HuH-7.5 (cell line): ENCODE data around the gene MATN1.
A peak's percentile ranks its signal among the peaks of the same experiment; 100 is the strongest.

Experiments
- DNase-seq: peaks from one replicate; pipeline ENCODE4 v3.0.0; 2011; ENCODE audit warnings: low spot score

MATN1 gene

DNA sequence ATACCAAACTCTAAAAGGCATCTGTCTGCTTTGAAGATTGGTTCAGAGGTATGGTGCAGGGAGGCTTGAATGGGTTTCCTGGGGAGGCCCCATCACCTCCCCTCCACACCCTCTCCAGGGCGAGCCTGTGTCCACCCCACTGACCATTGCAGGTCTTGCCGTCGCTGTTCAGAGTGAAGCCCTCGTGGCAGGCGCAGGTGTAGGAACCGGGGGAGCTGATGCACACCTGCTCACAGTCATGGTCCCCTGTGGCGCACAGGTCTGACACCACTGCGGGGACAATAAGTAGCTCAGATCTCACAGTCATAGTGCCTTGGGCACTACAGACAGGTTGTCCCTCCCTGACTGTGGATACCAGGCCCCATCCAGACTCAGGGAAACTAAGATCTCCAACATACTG, 6.7 kb downstream of the MATN1 start:
- no peak for DNase-seq

DNA sequence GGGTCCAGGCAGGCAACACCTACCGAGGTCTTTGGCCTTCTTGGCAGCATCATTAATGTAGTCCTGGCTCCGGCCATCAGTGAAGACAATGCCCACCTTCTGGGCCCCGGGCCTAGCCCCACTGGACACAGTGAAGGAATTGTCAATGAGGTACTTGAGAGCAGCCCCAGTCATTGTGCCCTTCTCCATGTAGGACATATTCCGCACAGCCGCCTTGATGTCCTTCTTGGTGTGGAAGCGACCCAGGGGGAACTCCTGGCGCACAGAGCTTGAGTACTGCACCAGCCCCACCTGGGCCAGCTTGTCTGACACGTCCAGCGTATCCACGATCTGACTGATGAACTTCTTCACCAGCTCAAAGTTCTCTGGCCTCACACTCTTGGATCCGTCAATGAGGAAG, 7.5 kb downstream of the MATN1 start:
- DNase-seq = no peak

DNA sequence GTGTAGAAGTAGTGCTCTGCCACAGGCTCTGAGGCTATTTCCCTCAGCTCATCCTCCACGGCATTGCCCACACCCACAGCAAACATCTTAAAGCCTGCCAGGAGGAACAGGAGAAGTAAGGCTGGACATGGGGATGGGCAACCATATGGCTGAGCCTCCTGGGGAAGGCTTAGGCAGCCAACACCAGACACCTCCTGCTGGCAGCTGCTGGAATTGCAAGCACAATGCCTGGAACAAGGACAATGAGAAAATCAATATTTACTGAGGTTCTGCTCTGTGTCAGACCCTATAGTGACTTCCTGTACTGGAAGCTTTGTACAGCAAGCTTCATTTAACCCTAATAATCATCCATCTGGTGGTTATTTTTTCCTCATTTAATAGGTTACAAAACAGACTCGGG, 8.2 kb downstream of the MATN1 start:
- DNase-seq = no peak

DNA sequence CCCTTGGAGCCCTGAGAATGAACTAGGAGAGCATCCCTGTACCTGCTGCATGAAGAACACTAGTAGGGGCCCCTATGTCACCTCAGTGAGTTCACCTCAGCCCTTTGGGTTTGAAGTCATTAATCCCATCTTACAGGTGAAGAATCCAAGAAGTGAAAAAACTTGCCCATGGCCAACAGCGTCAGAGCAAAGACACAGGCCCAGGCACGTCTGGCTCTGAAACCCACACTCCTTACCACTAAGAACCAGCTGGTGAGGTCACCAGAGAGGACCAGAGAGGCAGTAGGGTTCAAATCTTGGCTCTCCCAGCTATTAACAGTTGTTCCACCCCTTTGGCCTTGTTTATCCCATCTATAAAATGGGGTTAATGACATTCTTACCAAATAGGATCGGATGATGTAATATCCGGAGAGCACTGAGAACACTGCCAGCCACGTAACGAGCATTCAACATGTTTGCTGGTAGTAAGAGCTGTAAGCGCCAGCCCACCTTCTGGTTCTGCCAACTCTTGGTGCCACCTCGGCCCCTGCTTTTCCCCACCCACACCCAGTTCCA, 8.8 kb downstream of the MATN1 start:
- DNase-seq = no peak

DNA sequence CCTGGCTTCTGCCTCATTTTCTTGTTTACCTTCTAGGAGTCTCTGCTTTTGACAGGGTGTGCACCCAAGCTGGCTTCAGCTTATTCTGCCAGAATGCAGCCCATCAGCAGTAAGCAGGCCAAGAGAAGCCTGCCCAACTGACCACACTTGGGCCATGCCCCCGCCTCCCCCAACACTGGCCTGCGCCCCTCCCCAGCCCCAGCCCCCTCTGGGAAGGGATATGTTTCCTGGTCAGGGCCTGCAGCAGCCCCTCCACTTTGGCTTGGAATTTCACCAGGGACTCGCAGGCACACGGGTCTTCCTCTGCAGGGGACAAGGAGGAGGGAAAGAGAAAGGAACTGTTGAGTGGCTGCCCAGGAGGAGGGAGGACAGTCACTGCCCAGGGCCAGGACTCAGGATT, 9.4 kb downstream of the MATN1 start:
- DNase-seq = no peak

DNA sequence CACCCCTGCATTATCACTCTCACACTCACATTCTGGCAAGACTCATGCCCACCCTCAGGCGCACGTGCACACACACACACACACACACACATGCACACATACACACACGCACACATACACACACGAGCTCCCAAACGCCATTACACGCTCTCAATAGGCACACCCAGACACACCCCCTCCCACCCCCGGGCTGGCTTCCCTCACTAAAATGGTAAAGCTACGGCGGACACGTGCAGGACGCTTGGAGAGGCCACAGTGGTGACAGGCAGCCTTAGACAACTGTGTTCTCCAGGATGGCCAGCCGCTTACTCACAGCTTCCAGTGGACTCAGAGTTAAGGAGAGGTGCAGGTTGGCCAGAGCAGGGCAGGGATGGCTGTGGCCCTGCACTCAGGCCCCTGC, 10.1 kb downstream of the MATN1 start:
- no peak for DNase-seq

DNA sequence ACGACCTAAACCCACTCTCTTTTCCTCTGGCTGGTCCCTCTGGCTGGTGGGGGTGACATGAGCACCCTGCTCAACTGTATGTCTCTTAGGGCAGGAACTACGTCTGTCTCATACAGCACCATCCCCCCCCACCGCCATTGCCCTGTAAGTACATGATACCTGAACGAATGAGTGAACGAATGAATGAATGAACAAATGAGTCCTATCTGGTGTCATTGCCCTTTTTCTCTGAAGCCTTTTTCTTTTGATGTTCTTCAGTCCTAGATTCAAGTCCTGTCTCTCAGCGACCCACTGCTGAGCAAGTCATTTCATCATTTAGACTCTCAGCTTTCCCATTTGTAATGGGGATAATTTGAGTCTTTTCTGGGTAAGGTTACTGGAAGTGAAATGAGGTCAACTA, 10.8 kb downstream of the MATN1 start:
- DNase-seq = no peak

DNA sequence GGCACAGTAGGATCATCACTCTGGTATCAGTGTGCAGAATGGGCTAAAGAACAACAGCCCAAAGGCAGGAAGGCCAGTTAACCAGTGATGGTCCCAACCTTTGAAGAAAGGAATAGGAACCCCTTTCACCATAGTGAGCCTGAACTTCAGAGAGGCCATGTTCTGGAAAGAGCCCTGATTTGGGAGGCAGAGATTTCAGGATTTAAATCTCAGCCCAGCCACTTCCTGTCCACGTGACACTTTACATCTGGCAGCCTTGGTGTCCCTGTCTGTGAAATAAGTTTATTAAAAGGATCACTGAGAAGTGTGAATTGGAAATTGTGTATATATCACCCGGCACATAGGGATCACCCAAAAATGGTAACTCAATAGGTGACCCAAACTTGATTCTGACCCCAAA, 13.0 kb downstream of the MATN1 start:
- no peak for DNase-seq

DNA sequence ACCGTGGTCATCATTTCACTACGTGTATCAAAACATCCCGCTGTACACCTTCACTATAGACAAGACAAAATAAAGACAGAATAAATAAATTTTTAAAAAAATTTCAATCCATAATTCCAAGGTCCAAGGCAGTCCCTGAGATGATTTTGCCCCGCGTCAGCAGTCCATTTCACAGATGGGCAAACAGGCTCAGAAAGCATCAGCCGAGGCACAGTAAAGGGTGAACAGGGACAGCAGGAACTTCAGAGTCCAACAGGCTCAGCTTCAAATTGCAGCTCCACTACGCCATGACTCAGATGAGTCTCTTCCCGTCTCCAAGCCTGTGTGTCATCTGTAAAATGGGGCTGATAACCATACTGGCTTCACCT, 15.0 kb downstream of the MATN1 start:
- no peak for DNase-seq

DNA sequence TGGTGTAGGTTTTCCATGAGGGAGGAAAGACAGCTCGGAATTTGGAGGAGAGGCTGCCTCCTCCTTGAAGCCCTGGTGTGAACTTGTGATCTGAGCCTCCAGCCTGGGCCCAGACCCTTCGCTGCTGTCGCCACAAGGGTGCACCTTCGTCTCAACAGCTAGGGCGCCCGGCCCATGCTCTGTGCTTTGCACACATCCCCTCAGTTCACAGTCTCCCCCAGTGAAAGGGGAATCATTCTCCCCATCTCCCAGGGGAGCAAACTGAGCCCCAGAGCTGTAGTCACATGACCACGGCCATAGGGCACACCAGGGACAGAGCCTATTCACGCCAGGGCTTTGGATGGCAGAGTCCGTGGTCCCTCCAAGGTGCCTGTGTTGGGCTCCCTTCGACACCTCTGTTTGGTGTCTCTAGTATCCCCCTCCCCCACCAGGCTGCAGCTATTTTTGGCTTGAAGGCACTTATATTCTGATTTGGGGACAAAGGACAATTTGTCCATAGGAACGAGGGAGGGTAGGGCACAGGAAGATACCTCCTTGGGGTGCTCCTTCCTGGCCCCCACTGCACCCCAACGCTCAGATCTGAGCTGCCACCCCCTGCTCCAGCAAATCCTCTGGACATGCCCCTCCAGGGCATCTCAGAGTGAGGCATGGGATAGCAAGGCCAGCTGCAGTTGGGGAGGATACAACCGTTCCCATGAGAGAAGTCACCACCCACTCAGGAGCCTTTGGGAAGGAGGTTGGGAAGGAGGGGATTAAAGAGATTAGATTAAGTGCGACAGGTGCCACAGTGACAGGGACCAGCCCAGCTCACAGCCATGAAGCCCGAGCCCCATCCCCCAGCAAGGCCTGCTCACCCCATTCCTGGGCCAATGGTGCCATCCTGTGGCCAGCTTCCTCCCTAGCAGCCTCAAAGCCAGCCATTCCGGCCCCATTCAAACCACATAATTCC, 15.7 kb downstream of the MATN1 start:
- peak; percentile 80 for DNase-seq

DNA sequence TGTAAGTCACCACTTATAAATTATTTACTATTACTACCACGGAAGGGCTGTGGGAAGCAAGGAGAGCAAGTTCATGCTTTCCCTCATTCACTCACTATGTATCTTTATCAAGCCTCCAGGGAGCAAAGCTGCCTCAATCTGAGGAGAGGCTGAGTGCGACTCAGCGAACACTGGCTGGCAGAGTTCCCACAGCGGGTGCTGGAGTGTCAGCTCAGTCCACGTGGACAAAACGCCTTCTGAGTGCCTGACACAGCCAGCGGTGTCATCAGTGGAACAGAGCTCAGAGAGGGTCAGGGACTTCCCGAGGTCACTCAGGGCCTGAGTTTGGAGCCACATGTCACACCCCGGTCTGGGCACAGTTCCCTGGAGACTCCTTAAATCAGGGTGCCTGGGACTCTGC, 16.9 kb downstream of the MATN1 start:
- no peak for DNase-seq

DNA sequence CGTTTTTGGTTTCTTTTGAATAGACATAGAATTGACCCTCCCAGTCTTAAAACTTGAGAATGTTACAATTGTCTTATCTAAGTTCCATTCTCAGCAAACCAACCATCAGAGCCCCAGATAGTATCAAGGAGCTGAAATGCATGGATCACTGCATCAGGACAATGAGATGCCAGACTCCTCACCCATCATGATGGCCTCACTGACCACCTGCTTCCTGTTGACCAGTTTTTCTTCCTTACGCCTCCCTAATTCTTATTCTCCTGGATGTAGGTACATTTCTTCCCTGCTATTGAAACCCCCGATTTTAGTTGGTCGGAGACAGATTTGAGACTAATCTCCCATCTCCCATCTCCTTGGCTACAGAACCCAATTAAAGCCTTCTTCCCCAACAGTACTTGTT, 17.7 kb downstream of the MATN1 start:
- DNase-seq = no peak

DNA sequence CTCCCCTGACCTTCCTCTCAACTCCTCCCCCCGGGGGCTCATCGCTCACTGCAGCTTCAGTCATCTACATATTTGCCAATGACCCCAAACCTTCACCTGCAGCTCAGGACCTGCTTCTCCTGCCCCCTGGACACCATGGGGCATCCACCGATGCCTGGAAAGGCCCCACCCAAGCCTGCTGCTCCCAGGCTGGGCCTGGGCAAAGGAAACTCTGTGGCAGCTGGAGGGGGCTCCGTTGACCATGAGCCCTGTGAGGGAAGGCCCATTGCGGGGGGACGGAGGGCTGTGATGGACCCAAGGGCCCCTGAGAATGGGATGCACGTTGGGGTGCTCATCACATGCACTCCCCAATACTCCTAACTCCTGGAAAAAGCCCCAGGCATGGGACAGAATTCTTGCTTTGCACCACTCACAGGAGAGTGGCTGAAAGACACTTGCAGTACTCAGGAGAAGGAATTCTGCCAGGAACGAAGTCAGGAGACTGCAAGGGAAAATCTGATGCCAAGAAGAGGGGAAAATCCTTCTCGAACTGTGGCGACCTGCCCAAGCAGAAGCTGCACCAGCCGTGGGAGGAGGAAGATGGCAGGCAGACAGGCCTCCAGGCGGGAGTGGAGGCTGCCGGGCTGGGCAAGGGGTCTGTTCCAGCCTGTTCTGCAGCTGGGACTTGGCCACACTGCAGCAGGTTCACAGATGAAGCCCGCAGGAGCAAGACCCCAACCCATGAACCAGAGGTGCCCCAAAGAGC, 18.4 kb downstream of the MATN1 start:
- no peak for DNase-seq

DNA sequence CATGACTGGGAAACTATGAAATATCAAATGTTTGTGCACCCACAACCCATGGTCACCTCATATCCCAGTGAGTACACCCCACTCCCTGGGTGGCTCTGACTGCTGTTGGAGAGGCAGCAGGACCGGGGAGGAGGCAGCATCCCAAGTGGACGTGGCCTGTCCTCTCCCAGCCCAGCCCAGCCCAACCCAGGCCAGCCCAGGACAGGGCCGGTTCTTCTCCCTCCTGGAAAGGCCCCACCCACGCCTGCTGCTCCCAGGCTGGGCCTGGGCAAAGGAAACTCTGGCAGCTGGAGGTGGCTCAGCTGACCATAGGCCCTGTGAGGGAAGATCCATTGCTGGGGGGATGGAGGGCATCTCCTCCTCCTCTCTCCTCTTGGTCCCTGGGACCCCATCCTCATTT, 19.1 kb downstream of the MATN1 start:
- no peak for DNase-seq

DNA sequence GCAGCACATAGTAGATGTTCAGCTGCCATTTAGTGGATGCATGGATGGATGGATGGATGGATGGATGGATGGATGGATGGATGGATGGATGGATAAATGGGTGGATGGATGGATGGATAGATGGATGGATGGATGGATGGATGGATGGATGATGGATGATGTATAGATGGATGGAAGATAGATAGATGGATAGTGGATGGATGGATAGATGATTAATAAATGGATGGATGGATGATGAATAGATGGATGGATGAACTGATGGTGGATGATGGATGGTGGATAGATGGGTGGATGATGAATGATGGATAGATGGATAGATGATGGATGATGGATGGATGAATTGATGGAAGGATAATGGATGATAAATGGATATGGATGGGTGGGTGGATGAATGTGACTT, 20.6 kb downstream of the MATN1 start:
- DNase-seq = no peak

DNA sequence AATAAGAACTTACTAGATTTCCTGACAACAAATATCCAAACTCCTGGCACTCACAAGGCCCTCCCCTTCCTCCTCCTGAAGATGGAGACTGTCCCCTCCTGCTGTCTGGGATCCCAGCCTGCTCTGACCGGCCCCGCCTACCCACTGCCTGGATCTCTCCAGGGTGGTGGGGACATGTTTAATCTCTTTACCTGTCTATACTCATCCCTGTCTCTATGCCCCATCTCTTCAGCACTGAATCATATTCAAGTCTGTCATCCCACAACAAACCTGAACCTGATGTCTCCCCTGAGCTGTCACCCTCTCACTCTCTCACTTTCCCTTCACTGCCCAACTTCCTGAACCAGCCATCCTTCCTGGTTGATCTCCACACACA, 22.1 kb downstream of the MATN1 start:
- no peak for DNase-seq

DNA sequence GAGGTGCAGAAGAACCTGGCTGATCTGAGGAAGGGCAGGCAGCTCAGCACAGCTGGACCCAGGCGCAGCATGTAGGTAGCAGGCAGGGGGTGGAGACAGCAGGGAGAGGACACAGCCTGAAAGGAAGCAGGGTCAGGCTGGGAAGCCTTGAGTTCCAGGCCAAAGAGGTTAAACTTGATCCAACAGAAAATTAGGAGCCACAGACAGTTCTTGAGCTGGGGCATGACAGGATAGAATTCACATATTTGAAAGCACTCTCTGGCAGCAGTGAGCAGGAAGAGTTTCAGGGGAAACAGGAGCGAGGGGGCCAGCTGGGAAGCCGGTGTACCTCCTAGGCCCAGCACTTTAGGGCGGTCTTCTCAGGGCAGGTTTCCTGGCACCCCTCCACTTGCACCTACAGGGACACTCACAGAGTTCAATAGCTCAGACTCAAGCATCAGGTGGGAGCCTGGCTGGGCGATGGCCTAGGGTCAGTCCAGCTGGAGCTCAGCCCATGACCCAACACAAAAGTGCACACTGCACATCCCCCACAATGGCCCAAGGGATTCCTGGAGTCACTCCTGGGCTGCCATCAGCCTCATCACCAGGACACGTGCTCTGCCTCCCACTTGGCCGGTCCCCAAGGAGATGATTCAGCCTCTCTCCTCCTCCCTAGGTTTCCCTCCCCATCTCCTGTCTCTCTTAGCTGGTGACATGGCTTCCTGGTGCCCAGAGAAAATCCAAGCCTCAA, 22.7 kb downstream of the MATN1 start:
- DNase-seq = no peak

DNA sequence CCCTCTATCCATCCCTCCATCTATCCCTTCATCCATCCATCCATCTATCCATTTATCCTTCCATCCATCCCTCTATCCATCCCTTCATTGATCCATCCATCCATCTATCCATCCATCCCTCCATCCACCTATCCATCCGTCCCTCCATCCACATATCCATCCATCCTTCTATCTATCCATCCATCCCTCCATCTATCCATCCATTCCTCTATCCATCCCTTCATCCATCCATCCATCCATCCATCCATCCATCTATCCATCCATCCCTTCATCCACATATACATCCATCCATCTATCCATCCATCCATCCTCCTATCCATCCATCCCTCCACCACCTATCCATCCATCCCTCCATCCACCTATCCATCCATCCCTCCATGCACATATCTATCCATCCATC, 23.6 kb downstream of the MATN1 start:
- DNase-seq = no peak

DNA sequence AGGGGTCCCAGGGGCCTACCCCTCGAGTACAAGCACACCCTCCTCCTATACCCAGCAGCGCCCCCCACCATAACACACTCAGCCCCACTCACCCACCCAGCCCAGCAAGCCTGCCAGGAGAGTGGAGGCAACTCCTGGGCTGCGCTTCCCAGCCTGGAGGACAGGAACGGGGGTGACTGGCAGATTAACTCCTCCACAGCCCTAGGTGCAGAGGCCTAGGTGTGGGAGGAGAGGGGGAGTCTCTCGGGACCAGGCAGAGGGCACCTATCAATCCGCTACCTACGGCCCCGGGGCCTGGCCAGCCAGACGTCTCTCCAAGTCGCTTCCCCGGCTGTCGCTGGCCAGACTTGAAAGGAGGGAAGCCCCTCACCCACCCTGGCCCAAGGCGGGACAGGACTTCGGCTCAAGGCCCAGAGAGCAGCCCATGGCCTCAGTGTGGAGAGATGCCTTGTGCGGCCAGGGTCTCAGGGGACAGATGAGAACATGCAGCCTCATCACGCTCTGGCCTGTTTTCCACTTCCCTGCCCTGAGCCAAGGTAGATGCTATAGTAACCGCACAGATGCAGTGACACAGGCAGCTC, 24.9 kb downstream of the MATN1 start:
- no peak for DNase-seq

DNA sequence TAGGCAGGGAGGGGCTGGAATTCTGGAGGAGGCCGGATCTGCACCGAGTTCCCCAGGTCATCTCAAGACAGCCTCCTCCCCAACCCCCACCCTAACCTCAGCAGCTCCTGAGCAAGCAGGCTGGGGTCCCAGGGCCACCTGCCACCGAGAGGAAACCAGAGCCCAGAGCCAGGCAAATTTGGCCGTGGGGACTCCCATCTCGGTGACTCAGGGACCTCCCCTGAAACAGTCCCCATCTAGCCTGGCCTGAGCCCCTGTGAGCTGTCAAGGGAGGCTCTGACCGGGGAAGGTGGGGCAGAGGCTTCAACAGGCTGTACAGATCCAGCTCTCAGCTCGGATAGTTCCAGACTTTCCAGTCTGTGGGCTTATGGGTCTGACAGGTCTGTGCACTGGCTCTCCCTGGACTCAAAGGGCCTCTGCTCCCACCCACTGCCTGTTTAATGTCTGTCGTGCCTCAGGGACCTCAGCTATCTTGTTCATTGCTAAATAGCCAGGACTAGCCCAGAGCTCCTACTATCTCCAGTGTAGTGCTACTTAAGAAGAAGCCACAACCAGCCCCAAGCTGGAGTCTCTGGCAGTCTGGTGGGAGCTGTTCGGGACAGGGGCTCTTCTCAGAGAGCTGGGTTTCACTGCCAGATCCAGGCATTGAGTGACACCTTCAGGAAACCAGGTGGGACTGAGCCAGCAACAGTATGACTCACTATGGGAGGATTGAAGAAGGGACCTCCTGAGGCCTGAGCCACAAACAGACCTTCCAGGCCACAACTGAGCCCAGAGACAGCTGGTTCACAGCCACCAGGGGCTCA, 25.6 kb downstream of the MATN1 start:
- no peak for DNase-seq

DNA sequence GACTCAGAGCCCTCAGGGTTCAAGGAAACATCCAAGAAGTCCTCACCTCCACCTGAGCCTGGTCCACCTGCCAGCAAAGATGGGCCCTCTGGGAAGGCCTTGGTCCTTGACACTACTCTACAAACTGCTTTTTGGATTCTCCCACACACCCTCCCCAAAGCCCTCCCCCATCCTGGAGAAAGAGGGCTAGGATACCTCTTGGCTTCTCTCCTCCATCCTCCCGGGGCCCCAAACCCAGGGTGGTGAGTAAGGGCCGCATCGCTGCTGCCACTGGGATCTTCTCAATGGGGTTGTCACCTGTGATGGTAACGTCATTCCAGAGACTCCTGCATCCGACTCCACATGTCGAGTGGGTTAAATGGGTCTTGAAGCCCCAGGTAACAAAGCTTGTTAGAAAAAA, 26.6 kb downstream of the MATN1 start:
- no peak for DNase-seq
